HL-60 (cell line): ENCODE data around the gene DCXR.

Experiments used
- DNase-seq, 2 experiments: peaks; one replicate each; pipeline ENCODE4 v3.0.0-alpha.2; 2010 to 2020; ENCODE audit warnings: low read depth in 1 of 2, low spot score in 1 of 2
- H3K27ac ChIP-seq: fragments of 250-450 bp; sonication (Bioruptor Pico); replicated peaks from 2 replicates; pipeline ENCODE4 v1.5.1; 2020; ENCODE audit warnings: mild to moderate bottlenecking, moderate library complexity
- H3K27me3 ChIP-seq: fragments of 250-450 bp; sonication (Bioruptor Pico); 2 replicates; pipeline ENCODE4 v1.5.1; 2021; ENCODE audit warnings: mild to moderate bottlenecking, moderate library complexity; ENCODE audit not compliant: insufficient read depth, poor library complexity, severe bottlenecking
- H3K4me3 ChIP-seq: replicated peaks from 2 replicates; pipeline ENCODE4 v1.5.1; 2011; ENCODE audit warnings: mild to moderate bottlenecking, control low read depth, low read length; ENCODE audit not compliant: insufficient read depth
- CTCF ChIP-seq: IDR thresholded peaks from one replicate; pipeline ENCODE4 v1.5.1; 2011; ENCODE audit warnings: low read length, control low read depth, inconsistent platforms; ENCODE audit not compliant: insufficient read depth
- GABPA ChIP-seq: IDR thresholded peaks from 2 replicates; pipeline ENCODE4 v1.6.1; 2012; ENCODE audit warnings: low read depth
- POLR2AphosphoS5 ChIP-seq: IDR thresholded peaks from 2 replicates; pipeline ENCODE4 v1.6.1; 2012; ENCODE audit warnings: low read depth
- SPI1 ChIP-seq: IDR thresholded peaks from 2 replicates; pipeline ENCODE4 v1.6.1; 2012; ENCODE audit warnings: low read depth, mild to moderate bottlenecking, borderline replicate concordance
- TF ChIP-seq, protein P1 (sequence below): IDR thresholded peaks from 2 replicates; pipeline ENCODE4 v1.6.1; 2012; ENCODE audit warnings: low read depth; ENCODE audit not compliant: insufficient replicate concordance

DCXR gene

GRCh38 chr17:81999587-81999975 lies 37.9 kb downstream of the DCXR start:
- Histone ChIP-seq H3K27me3 (no peaks in the 10 kb centered on the region), H3K27ac (no peak overlapping the region), H3K4me3 (no peak overlapping the region)
- no peak for DNase-seq
- TF ChIP-seq, protein P1, sequence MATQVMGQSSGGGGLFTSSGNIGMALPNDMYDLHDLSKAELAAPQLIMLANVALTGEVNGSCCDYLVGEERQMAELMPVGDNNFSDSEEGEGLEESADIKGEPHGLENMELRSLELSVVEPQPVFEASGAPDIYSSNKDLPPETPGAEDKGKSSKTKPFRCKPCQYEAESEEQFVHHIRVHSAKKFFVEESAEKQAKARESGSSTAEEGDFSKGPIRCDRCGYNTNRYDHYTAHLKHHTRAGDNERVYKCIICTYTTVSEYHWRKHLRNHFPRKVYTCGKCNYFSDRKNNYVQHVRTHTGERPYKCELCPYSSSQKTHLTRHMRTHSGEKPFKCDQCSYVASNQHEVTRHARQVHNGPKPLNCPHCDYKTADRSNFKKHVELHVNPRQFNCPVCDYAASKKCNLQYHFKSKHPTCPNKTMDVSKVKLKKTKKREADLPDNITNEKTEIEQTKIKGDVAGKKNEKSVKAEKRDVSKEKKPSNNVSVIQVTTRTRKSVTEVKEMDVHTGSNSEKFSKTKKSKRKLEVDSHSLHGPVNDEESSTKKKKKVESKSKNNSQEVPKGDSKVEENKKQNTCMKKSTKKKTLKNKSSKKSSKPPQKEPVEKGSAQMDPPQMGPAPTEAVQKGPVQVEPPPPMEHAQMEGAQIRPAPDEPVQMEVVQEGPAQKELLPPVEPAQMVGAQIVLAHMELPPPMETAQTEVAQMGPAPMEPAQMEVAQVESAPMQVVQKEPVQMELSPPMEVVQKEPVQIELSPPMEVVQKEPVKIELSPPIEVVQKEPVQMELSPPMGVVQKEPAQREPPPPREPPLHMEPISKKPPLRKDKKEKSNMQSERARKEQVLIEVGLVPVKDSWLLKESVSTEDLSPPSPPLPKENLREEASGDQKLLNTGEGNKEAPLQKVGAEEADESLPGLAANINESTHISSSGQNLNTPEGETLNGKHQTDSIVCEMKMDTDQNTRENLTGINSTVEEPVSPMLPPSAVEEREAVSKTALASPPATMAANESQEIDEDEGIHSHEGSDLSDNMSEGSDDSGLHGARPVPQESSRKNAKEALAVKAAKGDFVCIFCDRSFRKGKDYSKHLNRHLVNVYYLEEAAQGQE = no peak
- no peak for TF ChIP-seq SPI1
- TF ChIP-seq POLR2AphosphoS5 = no peak
- TF ChIP-seq CTCF = no peak
- no peak for TF ChIP-seq GABPA

DNA sequence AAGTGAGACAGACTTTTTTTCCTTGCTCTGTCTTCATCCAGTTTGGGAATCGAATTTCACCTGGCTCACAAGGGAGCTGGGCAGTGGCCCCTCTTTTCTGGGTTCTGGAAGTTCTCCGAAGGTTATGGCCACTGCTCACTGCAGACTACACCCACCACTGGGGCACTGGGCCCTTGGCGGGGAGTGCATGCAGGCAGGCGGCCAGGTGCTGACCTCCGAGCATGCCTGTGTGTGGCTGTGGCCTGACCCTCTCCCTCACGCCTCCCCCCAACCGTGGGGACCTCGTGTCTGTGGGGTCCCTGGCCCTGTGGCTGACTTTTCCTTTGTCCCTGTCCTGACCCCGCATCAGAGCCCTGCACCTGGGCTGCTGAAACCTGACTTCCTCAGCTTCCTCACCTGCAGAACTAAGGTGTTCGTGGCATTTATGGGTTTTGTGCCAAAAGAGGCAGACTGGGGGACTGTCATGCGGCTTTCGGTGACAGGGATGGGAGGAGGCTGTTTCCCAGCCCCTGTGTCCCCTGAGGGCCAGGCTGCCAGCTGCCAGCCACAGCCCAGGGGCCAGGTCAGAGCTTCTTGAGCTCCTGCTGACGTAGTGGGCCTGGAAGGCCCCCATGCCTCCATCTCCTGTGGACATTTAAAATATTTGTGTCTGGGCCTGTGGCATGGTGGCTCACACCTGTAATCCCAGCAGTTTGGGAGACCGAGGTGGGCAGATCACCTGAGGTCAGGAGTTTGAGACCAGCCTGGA lies 38.6 kb downstream of the DCXR start:
- DNase-seq = no peak
- TF ChIP-seq, protein P1 = no peak
- no peak for TF ChIP-seq CTCF
- TF ChIP-seq POLR2AphosphoS5 = no peak
- TF ChIP-seq GABPA = no peak
- no peak for TF ChIP-seq SPI1
- Histone ChIP-seq H3K27me3 (no peaks in the 10 kb centered on the region), H3K27ac (no peak overlapping the region), H3K4me3 (no peak overlapping the region)

GRCh38 chr17:81998212-81998611 lies 39.3 kb downstream of the DCXR start:
- Histone ChIP-seq H3K27me3 (no peaks in the 10 kb centered on the region), H3K4me3 (no peak overlapping the region), H3K27ac (no peak overlapping the region)
- no peak for DNase-seq
- TF ChIP-seq CTCF (no peak), SPI1 (no peak), POLR2AphosphoS5 (no peak), GABPA (no peak)
- TF ChIP-seq, protein P1 = no peak
